ENCODE measurements around the gene RET.

Gene RET

DNA sequence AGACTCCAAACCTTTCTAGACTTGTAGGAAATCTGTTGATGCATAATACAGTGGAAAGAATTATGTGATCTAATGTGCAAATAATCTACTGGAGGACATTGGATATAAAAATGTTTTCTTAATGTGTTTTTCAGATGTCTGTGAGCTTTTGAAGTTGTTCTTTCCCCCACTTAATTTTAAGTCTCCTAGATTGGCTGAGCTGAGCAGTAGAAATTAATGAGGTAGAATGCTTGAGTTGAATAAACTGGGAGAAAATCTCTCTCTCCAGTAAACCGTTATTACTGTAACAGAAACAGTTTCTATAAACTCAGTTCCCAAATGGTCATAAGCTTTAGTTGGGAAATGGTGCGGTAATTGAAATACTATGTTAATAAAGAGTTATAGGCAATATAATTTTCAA lies 77.0 kb downstream of the RET start:
- Histone ChIP-seq H3K9me3 (ENCODE audit: severe bottlenecking) (peaks cover 1% of the 10 kb centered on the region), H3K36me3 (ENCODE audit: low read depth) (no peaks in the 10 kb centered on the region), H3K4me1 (ENCODE audit: insufficient read depth, poor library complexity, severe bottlenecking) (no peaks in the 10 kb centered on the region), H3K4me3 (ENCODE audit: severe bottlenecking) (no peak overlapping the region), H3K27me3 (ENCODE audit: insufficient read depth, poor library complexity, severe bottlenecking) (no peaks in the 10 kb centered on the region), H3K27ac (ENCODE audit: poor library complexity, severe bottlenecking) (no peak overlapping the region)
- no peak for ATAC-seq (ENCODE audit: low read depth)
- no peak for DNase-seq (ENCODE audit: low spot score)
- TF ChIP-seq CTCF (IDR thresholded peaks at IDR 0.05; ENCODE audit: poor library complexity, severe bottlenecking) = no peak

DNA sequence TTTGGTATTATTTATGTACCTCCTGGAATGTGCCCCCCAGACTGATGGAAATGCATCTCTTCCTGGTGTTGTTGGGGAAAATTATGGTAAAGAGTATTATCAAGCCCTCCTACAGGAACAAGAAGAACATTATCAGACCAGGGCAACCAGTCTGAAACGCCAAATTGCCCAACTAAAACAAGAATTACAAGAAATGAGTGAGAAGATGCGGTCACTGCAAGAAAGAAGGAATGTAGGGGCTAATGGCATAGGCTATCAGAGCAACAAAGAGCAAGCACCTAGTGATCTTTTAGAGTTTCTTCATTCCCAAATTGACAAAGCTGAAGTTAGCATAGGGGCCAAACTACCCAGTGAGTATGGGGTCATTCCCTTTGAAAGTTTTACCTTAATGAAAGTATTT lies 78.4 kb downstream of the RET start:
- Histone ChIP-seq H3K4me3 (ENCODE audit: severe bottlenecking) (no peak overlapping the region), H3K27ac (ENCODE audit: poor library complexity, severe bottlenecking) (no peak overlapping the region), H3K9me3 (ENCODE audit: severe bottlenecking) (no peaks in the 10 kb centered on the region), H3K36me3 (ENCODE audit: low read depth) (no peaks in the 10 kb centered on the region; the same call in 1 of the 2 replicates), H3K4me1 (ENCODE audit: insufficient read depth, poor library complexity, severe bottlenecking) (peaks cover 3% of the 10 kb centered on the region), H3K27me3 (ENCODE audit: insufficient read depth, poor library complexity, severe bottlenecking) (no peaks in the 10 kb centered on the region)
- ATAC-seq (ENCODE audit: low read depth) (no peak), DNase-seq (ENCODE audit: low spot score) (no peak)
- TF ChIP-seq CTCF (IDR thresholded peaks at IDR 0.05; ENCODE audit: poor library complexity, severe bottlenecking) = no peak

- DNase-seq (ENCODE audit: low spot score) (no peak), ATAC-seq (ENCODE audit: low read depth) (no peak)
Measured at GRCh38 chr10:43155741-43156140, 78.9 kb downstream of the RET start.

GRCh38 chr10:43156590-43157341 lies 79.9 kb downstream of the RET start:
- Histone ChIP-seq H3K27me3 (ENCODE audit: insufficient read depth, poor library complexity, severe bottlenecking) (no peaks in the 10 kb centered on the region), H3K4me1 (ENCODE audit: insufficient read depth, poor library complexity, severe bottlenecking) (peaks cover 11% of the 10 kb centered on the region), H3K4me3 (ENCODE audit: severe bottlenecking) (no peak overlapping the region), H3K27ac (ENCODE audit: poor library complexity, severe bottlenecking) (no peak overlapping the region), H3K9me3 (ENCODE audit: severe bottlenecking) (no peaks in the 10 kb centered on the region), H3K36me3 (ENCODE audit: low read depth) (peaks cover 9% of the 10 kb centered on the region; the same call in 1 of the 2 replicates)
- no peak for TF ChIP-seq CTCF (IDR thresholded peaks at IDR 0.05; ENCODE audit: poor library complexity, severe bottlenecking)
- DNase-seq (ENCODE audit: low spot score) (no peak), ATAC-seq (ENCODE audit: low read depth) (no peak)

More at GRCh38 chr10:43155741-43156140, 78.9 kb downstream of the RET start:
- no peak for TF ChIP-seq CTCF (IDR thresholded peaks at IDR 0.05; ENCODE audit: poor library complexity, severe bottlenecking)
- Histone ChIP-seq H3K27me3 (ENCODE audit: insufficient read depth, poor library complexity, severe bottlenecking) (no peaks in the 10 kb centered on the region), H3K27ac (ENCODE audit: poor library complexity, severe bottlenecking) (no peak overlapping the region), H3K36me3 (ENCODE audit: low read depth) (peaks cover under 1% of the 10 kb centered on the region; the same call in 1 of the 2 replicates), H3K9me3 (ENCODE audit: severe bottlenecking) (no peaks in the 10 kb centered on the region), H3K4me3 (ENCODE audit: severe bottlenecking) (no peak overlapping the region), H3K4me1 (ENCODE audit: insufficient read depth, poor library complexity, severe bottlenecking) (peaks cover 8% of the 10 kb centered on the region)

- peaks cover 9% of the 10 kb centered on the region for H3K36me3 ChIP-seq (ENCODE audit: low read depth)
- DNase-seq (ENCODE audit: low spot score) (no peak), ATAC-seq (ENCODE audit: low read depth) (no peak)
- no peaks in the 10 kb centered on the region for H3K27me3 ChIP-seq (ENCODE audit: insufficient read depth, poor library complexity, severe bottlenecking)
- H3K27ac ChIP-seq (ENCODE audit: poor library complexity, severe bottlenecking) = no peak overlapping the region
- TF ChIP-seq CTCF (IDR thresholded peaks at IDR 0.05; ENCODE audit: poor library complexity, severe bottlenecking) = no peak
- no peaks in the 10 kb centered on the region for H3K9me3 ChIP-seq (ENCODE audit: severe bottlenecking)
- peaks cover 11% of the 10 kb centered on the region for H3K4me1 ChIP-seq (ENCODE audit: insufficient read depth, poor library complexity, severe bottlenecking)
- no peak overlapping the region for H3K4me3 ChIP-seq (ENCODE audit: severe bottlenecking)
Measured at GRCh38 chr10:43158636-43159035, 81.8 kb downstream of the RET start.

Measured in RWPE2 (cell line).